H9 (cell line): ENCODE results near the gene ZDHHC24. TPM values are rescaled to one million over a fixed set of nuclear protein-coding genes. Genes with fewer than 3 reads are reported as not detected.

ENCODE experiments used
- DNase-seq: peaks from one replicate; pipeline ENCODE4 v3.0.0-alpha.2; 2017
- H2AFZ ChIP-seq: one replicate; pipeline ENCODE4 v1.6.1; 2013; ENCODE audit warnings: mild to moderate bottlenecking, low read length, control low read depth, moderate library complexity
- H2AK5ac ChIP-seq: 2 replicates; pipeline ENCODE4 v1.6.1; 2013; ENCODE audit warnings: low read length, control low read depth, mixed read lengths; ENCODE audit not compliant: insufficient read length
- H2BK120ac ChIP-seq: one replicate; pipeline ENCODE4 v1.6.1; 2013; ENCODE audit warnings: low read depth, mild to moderate bottlenecking, low read length, control low read depth, inconsistent platforms; ENCODE audit not compliant: poor library complexity, severe bottlenecking
- H2BK12ac ChIP-seq: 2 replicates; pipeline ENCODE4 v1.6.1; 2013; ENCODE audit warnings: low read length, control low read depth, mixed read lengths, low read depth; ENCODE audit not compliant: insufficient read length
- H2BK15ac ChIP-seq: 2 replicates; pipeline ENCODE4 v1.6.1; 2013; ENCODE audit warnings: low read depth, low read length, control low read depth
- H2BK20ac ChIP-seq: one replicate; pipeline ENCODE4 v1.6.1; 2013; ENCODE audit warnings: low read depth, mild to moderate bottlenecking, low read length, control low read depth, inconsistent platforms; ENCODE audit not compliant: poor library complexity, severe bottlenecking
- H2BK5ac ChIP-seq: 2 replicates; pipeline ENCODE4 v1.6.1; 2013; ENCODE audit warnings: low read length, control low read depth, mixed read lengths; ENCODE audit not compliant: insufficient read length
- H3K14ac ChIP-seq: 2 replicates; pipeline ENCODE4 v1.6.1; 2013; ENCODE audit warnings: low read length, control low read depth; ENCODE audit not compliant: insufficient read depth
- H3K18ac ChIP-seq: 2 replicates; pipeline ENCODE4 v1.6.1; 2013; ENCODE audit warnings: low read depth, mild to moderate bottlenecking, mixed read lengths, low read length, control low read depth; ENCODE audit not compliant: insufficient read length
- H3K23ac ChIP-seq: 2 replicates; pipeline ENCODE4 v1.6.1; 2013; ENCODE audit warnings: low read length, control low read depth, mixed read lengths, low read depth; ENCODE audit not compliant: insufficient read length
- H3K23me2 ChIP-seq: 2 replicates; pipeline ENCODE4 v1.6.1; 2013; ENCODE audit warnings: low read depth, mild to moderate bottlenecking, mixed read lengths, low read length, control low read depth; ENCODE audit not compliant: insufficient read length, poor library complexity, severe bottlenecking
- H3K27ac ChIP-seq: 2 replicates; pipeline ENCODE4 v1.5.1; 2013; ENCODE audit warnings: low read length, control low read depth, mixed read lengths, low read depth; ENCODE audit not compliant: insufficient read length
- H3K27me3 ChIP-seq: 2 replicates; pipeline ENCODE4 v1.6.1; 2013; ENCODE audit warnings: low read length, control low read depth, inconsistent platforms; ENCODE audit not compliant: insufficient read depth
- H3K4ac ChIP-seq: 2 replicates; pipeline ENCODE4 v1.6.1; 2013; ENCODE audit warnings: low read depth, mild to moderate bottlenecking, control low read depth, inconsistent platforms, low read length, moderate library complexity
- H3K4me1 ChIP-seq: 2 replicates; pipeline ENCODE4 v1.6.1; 2013; ENCODE audit warnings: low read length, control low read depth, inconsistent platforms; ENCODE audit not compliant: insufficient read depth
- H3K4me2 ChIP-seq: 2 replicates; pipeline ENCODE4 v1.6.1; 2013; ENCODE audit warnings: low read length, control low read depth, mixed read lengths; ENCODE audit not compliant: insufficient read length, insufficient read depth
- H3K56ac ChIP-seq: 2 replicates; pipeline ENCODE4 v1.6.1; 2013; ENCODE audit warnings: low read depth, mild to moderate bottlenecking, mixed read lengths, low read length, control low read depth; ENCODE audit not compliant: insufficient read length
- H3K79me1 ChIP-seq: 2 replicates; pipeline ENCODE4 v1.6.1; 2013; ENCODE audit warnings: low read depth, mild to moderate bottlenecking, moderate library complexity, low read length, control low read depth, inconsistent platforms; ENCODE audit not compliant: insufficient read depth, poor library complexity, severe bottlenecking
- H3K79me2 ChIP-seq: 2 replicates; pipeline ENCODE4 v1.6.1; 2013; ENCODE audit warnings: low read length, control low read depth, inconsistent platforms; ENCODE audit not compliant: insufficient read depth
- H3K9ac ChIP-seq: 2 replicates; pipeline ENCODE4 v1.6.1; 2013; ENCODE audit warnings: low read length, control low read depth, mixed read lengths; ENCODE audit not compliant: insufficient read length; ENCODE audit errors: extremely low read depth
- H3K9me3 ChIP-seq: one replicate; pipeline ENCODE4 v1.6.1; 2013; ENCODE audit warnings: low read depth, low read length, inconsistent platforms; ENCODE audit not compliant: control insufficient read depth
- H3T11ph ChIP-seq: one replicate; pipeline ENCODE4 v1.6.1; 2013; ENCODE audit warnings: mild to moderate bottlenecking, low read length, control low read depth, inconsistent platforms
- H4K20me1 ChIP-seq: one replicate; pipeline ENCODE4 v1.6.1; 2013; ENCODE audit not compliant: control insufficient read depth, insufficient read length, insufficient read depth
- H4K5ac ChIP-seq: 2 replicates; pipeline ENCODE4 v1.6.1; 2013; ENCODE audit warnings: low read depth, mild to moderate bottlenecking, mixed read lengths, low read length, control low read depth; ENCODE audit not compliant: insufficient read length
- H4K8ac ChIP-seq: replicated peaks from 2 replicates; pipeline ENCODE4 v1.6.1; 2013; ENCODE audit warnings: low read length, control low read depth, mixed read lengths, low read depth; ENCODE audit not compliant: insufficient read length
- H4K91ac ChIP-seq: 2 replicates; pipeline ENCODE4 v1.6.1; 2013; ENCODE audit warnings: low read depth, mild to moderate bottlenecking, moderate library complexity, mixed read lengths, low read length, control low read depth; ENCODE audit not compliant: insufficient read length
- H3K27ac Mint-ChIP-seq, 3 experiments: 2 replicates in 2 of 3; 3 replicates in 1 of 3; pipeline ENCODE4 v1.8.0; 2020 to 2021; ENCODE audit warnings: mixed read lengths in 3 of 3, mild to moderate bottlenecking in 1 of 3, moderate library complexity in 1 of 3
- H3K27me3 Mint-ChIP-seq: 2 replicates; pipeline ENCODE4 v1.8.0; 2021; ENCODE audit warnings: low read depth, mild to moderate bottlenecking, moderate library complexity, mixed read lengths
- H3K36me3 Mint-ChIP-seq, 3 experiments: 2 replicates in 2 of 3; 3 replicates in 1 of 3; pipeline ENCODE4 v1.8.0; 2020 to 2021; ENCODE audit warnings: low read depth in 3 of 3, mixed read lengths in 3 of 3; ENCODE audit not compliant: insufficient read depth in 1 of 3
- H3K4me1 Mint-ChIP-seq, 2 experiments: 2 replicates each; pipeline ENCODE4 v1.8.0; 2020; ENCODE audit warnings: mixed read lengths in 2 of 2
- H3K4me3 Mint-ChIP-seq, 2 experiments: 2 replicates in 1 of 2; 3 replicates in 1 of 2; pipeline ENCODE4 v1.8.0; 2020 to 2021; ENCODE audit warnings: mild to moderate bottlenecking in 2 of 2, mixed read lengths in 2 of 2, moderate library complexity in 1 of 2
- H3K9me3 Mint-ChIP-seq, 2 experiments: 2 replicates in 1 of 2; 3 replicates in 1 of 2; pipeline ENCODE4 v1.8.0; 2020; ENCODE audit warnings: mild to moderate bottlenecking in 2 of 2, mixed read lengths in 2 of 2, moderate library complexity in 1 of 2
- WGBS: extraction: QIAGEN DNeasy Blood & Tissue Kit; methylation state at CpG from one replicate; pipeline ENCODE4 v1.1.7; 2013; ENCODE audit warnings: missing lambda C conversion rate, low lambda C conversion rate, mixed read lengths; ENCODE audit not compliant: insufficient read length; ENCODE audit errors: extremely low coverage; 5-methylcytosine and 5-hydroxymethylcytosine counted together
- total RNA-seq: library from RNA; stranded (reverse); gene quantifications from 2 replicates; pipeline ENCODE4 v1.2.1, GENCODE V29; 2021
- TF ChIP-seq, protein P1 (sequence below): fragments of 200-600 bp; sonication (generic); conservative IDR thresholded peaks from 3 replicates; pipeline ENCODE4 v1.8.0; 2021; ENCODE audit warnings: antibody characterized with exemption, mild to moderate bottlenecking

Gene ZDHHC24
- total RNA-seq, 1 experiment from 2014 or later = 8.9 TPM

DNA sequence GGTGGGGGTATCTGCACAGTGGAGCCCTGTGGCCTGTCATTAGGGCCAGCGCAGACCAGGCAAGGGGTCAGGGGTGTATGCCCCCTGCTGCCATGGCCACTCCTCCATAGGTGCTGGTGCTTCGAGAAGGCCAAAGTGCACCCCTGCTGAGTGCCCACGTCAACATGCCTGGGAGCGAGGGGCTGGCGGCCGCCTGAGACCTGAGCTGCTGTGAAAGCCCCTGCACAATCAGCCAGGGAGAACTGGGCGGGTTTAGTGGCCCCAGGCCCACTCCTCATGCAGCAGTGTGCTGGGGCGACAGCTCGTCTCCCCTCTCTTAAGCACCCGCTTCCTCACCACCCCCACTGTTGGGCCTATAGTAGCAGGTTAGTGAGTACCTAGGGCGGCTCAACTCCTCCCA lies 14.0 kb downstream of the ZDHHC24 start:
- no peak overlapping the region for H3K27ac ChIP-seq
- no peaks in the 10 kb centered on the region for H3K23me2 ChIP-seq
- H2BK15ac ChIP-seq = no peak overlapping the region
- H3K27ac Mint-ChIP-seq = peak overlapping the region in 1 of 3 experiments; percentile 87; a peak in 2 of 7 replicates
- TF ChIP-seq, protein P1, sequence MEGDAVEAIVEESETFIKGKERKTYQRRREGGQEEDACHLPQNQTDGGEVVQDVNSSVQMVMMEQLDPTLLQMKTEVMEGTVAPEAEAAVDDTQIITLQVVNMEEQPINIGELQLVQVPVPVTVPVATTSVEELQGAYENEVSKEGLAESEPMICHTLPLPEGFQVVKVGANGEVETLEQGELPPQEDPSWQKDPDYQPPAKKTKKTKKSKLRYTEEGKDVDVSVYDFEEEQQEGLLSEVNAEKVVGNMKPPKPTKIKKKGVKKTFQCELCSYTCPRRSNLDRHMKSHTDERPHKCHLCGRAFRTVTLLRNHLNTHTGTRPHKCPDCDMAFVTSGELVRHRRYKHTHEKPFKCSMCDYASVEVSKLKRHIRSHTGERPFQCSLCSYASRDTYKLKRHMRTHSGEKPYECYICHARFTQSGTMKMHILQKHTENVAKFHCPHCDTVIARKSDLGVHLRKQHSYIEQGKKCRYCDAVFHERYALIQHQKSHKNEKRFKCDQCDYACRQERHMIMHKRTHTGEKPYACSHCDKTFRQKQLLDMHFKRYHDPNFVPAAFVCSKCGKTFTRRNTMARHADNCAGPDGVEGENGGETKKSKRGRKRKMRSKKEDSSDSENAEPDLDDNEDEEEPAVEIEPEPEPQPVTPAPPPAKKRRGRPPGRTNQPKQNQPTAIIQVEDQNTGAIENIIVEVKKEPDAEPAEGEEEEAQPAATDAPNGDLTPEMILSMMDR = no peak
- no peak overlapping the region for H4K91ac ChIP-seq
- H2AFZ ChIP-seq = no peak overlapping the region
- no peaks in the 10 kb centered on the region for H3K27me3 Mint-ChIP-seq
- no peak overlapping the region for H3K23ac ChIP-seq
- no peak overlapping the region for H2BK5ac ChIP-seq
- no peak overlapping the region for H3K14ac ChIP-seq
- no peak overlapping the region for H2BK12ac ChIP-seq
- H3K36me3 Mint-ChIP-seq = peaks cover 0 to 25% (median 19%) of the 10 kb centered on the region in 3 experiments; a peak in 5 of 7 replicates
- peak overlapping the region in 1 of 2 experiments; percentile 36; a peak in 1 of 5 replicates for H3K4me3 Mint-ChIP-seq
- no peaks in the 10 kb centered on the region for H3K79me1 ChIP-seq
- no peak overlapping the region for H3K4me2 ChIP-seq
- no peak overlapping the region for H4K5ac ChIP-seq
- H3K9me3 ChIP-seq = no peaks in the 10 kb centered on the region
- no CpG with 5 or more reads among the region's 11 CpGs for WGBS
- no peaks in the 10 kb centered on the region for H3K4me1 ChIP-seq
- H3T11ph ChIP-seq = no peak overlapping the region
- no peak overlapping the region for H2AK5ac ChIP-seq
- H3K9ac ChIP-seq = no peak overlapping the region
- no peak overlapping the region for H2BK20ac ChIP-seq
- H2BK120ac ChIP-seq = no peak overlapping the region
- no peaks in the 10 kb centered on the region for H4K20me1 ChIP-seq
- no peak overlapping the region for H3K56ac ChIP-seq
- H3K9me3 Mint-ChIP-seq = no peaks in the 10 kb centered on the region
- H4K8ac ChIP-seq = no peak overlapping the region
- peaks cover 12 to 13% of the 10 kb centered on the region in 2 experiments for H3K4me1 Mint-ChIP-seq
- H3K79me2 ChIP-seq = no peaks in the 10 kb centered on the region
- H3K18ac ChIP-seq = no peak overlapping the region
- no peak overlapping the region for H3K4ac ChIP-seq
- no peaks in the 10 kb centered on the region for H3K27me3 ChIP-seq
- no peak for DNase-seq
